Activated CD4-positive, alpha-beta T cell treated with anti-CD3 and anti-CD28 coated beads, Interleukin-2, amount 50 U/mL, for 4 hours (primary cell): ENCODE results near the gene DAB2IP.
"Not testable (repeated sequence)": the region's sequence is repeated elsewhere in the genome, so short reads cannot be mapped to it uniquely, and the experiment has no call there.

Experiments
- DNase-seq, 2 experiments: peaks; one replicate each; pipeline ENCODE4 v3.0.0-alpha.2; 2020

Gene DAB2IP

GRCh38 chr9:121651295-121652020 lies at the start of gene DAB2IP:
TSS of gene DAB2IP (plus strand) at chr9:121651634. CDS start at chr9:121651776, 142 bp downstream.
- DNase-seq, result no peak

- no peak for DNase-seq
These were observed 48.4 kb upstream of the DAB2IP start for GRCh38 chr9:121603028-121603427.

- DNase-seq, result no peak
These were observed 47.2 kb upstream of the DAB2IP start for GRCh38 chr9:121604242-121604641.

- DNase-seq, result no peak
These were observed 46.8 kb upstream of the DAB2IP start for GRCh38 chr9:121604654-121605053.

- DNase-seq, result no peak
These were observed 43.8 kb upstream of the DAB2IP start for GRCh38 chr9:121607434-121608167.

- DNase-seq, result no peak
These were observed 43.1 kb upstream of the DAB2IP start for GRCh38 chr9:121608168-121608853.

GRCh38 chr9:121609822-121610637 lies 41.4 kb upstream of the DAB2IP start:
- DNase-seq, result no peak

GRCh38 chr9:121610638-121610953 lies 40.8 kb upstream of the DAB2IP start:
- DNase-seq, result no peak

GRCh38 chr9:121612511-121612998 lies 38.9 kb upstream of the DAB2IP start:
- DNase-seq, result no peak

- no peak for DNase-seq
These were observed 38.3 kb upstream of the DAB2IP start for GRCh38 chr9:121613009-121613752.

- no peak for DNase-seq
These were observed 35.2 kb upstream of the DAB2IP start for GRCh38 chr9:121616123-121616755.

GRCh38 chr9:121618504-121618903 lies 32.9 kb upstream of the DAB2IP start:
- no peak for DNase-seq

- not testable (repeated sequence) for DNase-seq
These were observed 32.5 kb upstream of the DAB2IP start for GRCh38 chr9:121618910-121619309.

- no peak for DNase-seq
These were observed 31.7 kb upstream of the DAB2IP start for GRCh38 chr9:121619545-121620324.

GRCh38 chr9:121620325-121620673 lies 31.1 kb upstream of the DAB2IP start:
- DNase-seq, result no peak

GRCh38 chr9:121620777-121621449 lies 30.5 kb upstream of the DAB2IP start:
- DNase-seq, result no peak

- no peak for DNase-seq
These were observed 28.8 kb upstream of the DAB2IP start for GRCh38 chr9:121622387-121623203.

GRCh38 chr9:121623430-121623829 lies 28.0 kb upstream of the DAB2IP start:
- not testable (repeated sequence) for DNase-seq

- no peak for DNase-seq
These were observed 25.8 kb upstream of the DAB2IP start for GRCh38 chr9:121625590-121625989.
